H54 (cell line): ENCODE results near the gene METTL16.
"Not testable (repeated sequence)": the region's sequence is repeated elsewhere in the genome, so short reads cannot be mapped to it uniquely, and the experiment has no call there.

Experiments used
- DNase-seq: peaks from one replicate; pipeline ENCODE4 v3.0.0; 2011; ENCODE audit warnings: low spot score, mixed read lengths; ENCODE audit not compliant: insufficient read length
- FAIRE-seq: peaks from 3 replicates; lab custom pipeline; 2011; peaks lifted over from hg19 to GRCh38; lab: Jason Lieb, UNC
- POLR2A ChIP-seq: IDR thresholded peaks from 2 replicates; pipeline ENCODE4 v1.6.1; 2011; ENCODE audit warnings: low read depth, mild to moderate bottlenecking, low read length

METTL16 gene

GRCh38 chr17:2450016-2450650 lies 61.6 kb downstream of the METTL16 start:
- no peak for DNase-seq
- peak; percentile 52 for FAIRE-seq
- TF ChIP-seq POLR2A = no peak

GRCh38 chr17:2449486-2449885 lies 62.2 kb downstream of the METTL16 start:
- no peak for FAIRE-seq
- TF ChIP-seq POLR2A = no peak
- DNase-seq = no peak

- not testable (repeated sequence) for DNase-seq, FAIRE-seq
Observed at GRCh38 chr17:2447479-2447878, 64.2 kb downstream of the METTL16 start.

GRCh38 chr17:2445638-2446037 lies 66.0 kb downstream of the METTL16 start:
- no peak for DNase-seq
- no peak for TF ChIP-seq POLR2A
- no peak for FAIRE-seq

GRCh38 chr17:2444382-2444781 lies 67.3 kb downstream of the METTL16 start:
- no peak for FAIRE-seq

GRCh38 chr17:2442166-2442565 lies 69.5 kb downstream of the METTL16 start:
- no peak for DNase-seq
- no peak for TF ChIP-seq POLR2A
- FAIRE-seq = no peak

More at GRCh38 chr17:2444382-2444781, 67.3 kb downstream of the METTL16 start:
- DNase-seq = no peak
- TF ChIP-seq POLR2A = no peak

GRCh38 chr17:2440930-2441329 lies 70.8 kb downstream of the METTL16 start:
- FAIRE-seq (no peak), DNase-seq (no peak)
- no peak for TF ChIP-seq POLR2A

GRCh38 chr17:2439997-2440396 lies 71.7 kb downstream of the METTL16 start:
- FAIRE-seq = not testable (repeated sequence)

GRCh38 chr17:2438823-2439222 lies 72.9 kb downstream of the METTL16 start:
- FAIRE-seq (no peak), DNase-seq (no peak)
- no peak for TF ChIP-seq POLR2A

More at GRCh38 chr17:2439997-2440396, 71.7 kb downstream of the METTL16 start:
- DNase-seq = not testable (repeated sequence)

- no peak for DNase-seq
- no peak for FAIRE-seq
- no peak for TF ChIP-seq POLR2A
Observed at GRCh38 chr17:2436316-2436905, 75.3 kb downstream of the METTL16 start.

GRCh38 chr17:2435862-2436261 lies 75.8 kb downstream of the METTL16 start:
- DNase-seq = no peak
- no peak for TF ChIP-seq POLR2A
- no peak for FAIRE-seq

- no peak for DNase-seq
- FAIRE-seq = no peak
- no peak for TF ChIP-seq POLR2A
Observed at GRCh38 chr17:2435181-2435741, 76.4 kb downstream of the METTL16 start.

GRCh38 chr17:2433696-2434095 lies 78.0 kb downstream of the METTL16 start:
- no peak for FAIRE-seq
- TF ChIP-seq POLR2A = no peak
- peak; percentile 24 for DNase-seq

GRCh38 chr17:2427910-2428309 lies 83.8 kb downstream of the METTL16 start:
- DNase-seq (no peak), FAIRE-seq (no peak)
- TF ChIP-seq POLR2A = no peak

- no peak for TF ChIP-seq POLR2A
- no peak for DNase-seq
- no peak for FAIRE-seq
Observed at GRCh38 chr17:2427215-2427614, 84.5 kb downstream of the METTL16 start.
